H9 (cell line): ENCODE data around the gene NARS2. TPM values are rescaled to one million over a fixed set of nuclear protein-coding genes. Genes with fewer than 3 reads are reported as not detected.

ENCODE experiments used
- DNase-seq: peaks from one replicate; pipeline ENCODE4 v3.0.0-alpha.2; 2017
- H2AFZ ChIP-seq: one replicate; pipeline ENCODE4 v1.6.1; 2013; ENCODE audit warnings: mild to moderate bottlenecking, low read length, control low read depth, moderate library complexity
- H2AK5ac ChIP-seq: 2 replicates; pipeline ENCODE4 v1.6.1; 2013; ENCODE audit warnings: low read length, control low read depth, mixed read lengths; ENCODE audit not compliant: insufficient read length
- H2BK120ac ChIP-seq: one replicate; pipeline ENCODE4 v1.6.1; 2013; ENCODE audit warnings: low read depth, mild to moderate bottlenecking, low read length, control low read depth, inconsistent platforms; ENCODE audit not compliant: poor library complexity, severe bottlenecking
- H2BK12ac ChIP-seq: 2 replicates; pipeline ENCODE4 v1.6.1; 2013; ENCODE audit warnings: low read length, control low read depth, mixed read lengths, low read depth; ENCODE audit not compliant: insufficient read length
- H2BK15ac ChIP-seq: 2 replicates; pipeline ENCODE4 v1.6.1; 2013; ENCODE audit warnings: low read depth, low read length, control low read depth
- H2BK20ac ChIP-seq: one replicate; pipeline ENCODE4 v1.6.1; 2013; ENCODE audit warnings: low read depth, mild to moderate bottlenecking, low read length, control low read depth, inconsistent platforms; ENCODE audit not compliant: poor library complexity, severe bottlenecking
- H2BK5ac ChIP-seq: 2 replicates; pipeline ENCODE4 v1.6.1; 2013; ENCODE audit warnings: low read length, control low read depth, mixed read lengths; ENCODE audit not compliant: insufficient read length
- H3K14ac ChIP-seq: 2 replicates; pipeline ENCODE4 v1.6.1; 2013; ENCODE audit warnings: low read length, control low read depth; ENCODE audit not compliant: insufficient read depth
- H3K18ac ChIP-seq: 2 replicates; pipeline ENCODE4 v1.6.1; 2013; ENCODE audit warnings: low read depth, mild to moderate bottlenecking, mixed read lengths, low read length, control low read depth; ENCODE audit not compliant: insufficient read length
- H3K23ac ChIP-seq: 2 replicates; pipeline ENCODE4 v1.6.1; 2013; ENCODE audit warnings: low read length, control low read depth, mixed read lengths, low read depth; ENCODE audit not compliant: insufficient read length
- H3K23me2 ChIP-seq: 2 replicates; pipeline ENCODE4 v1.6.1; 2013; ENCODE audit warnings: low read depth, mild to moderate bottlenecking, mixed read lengths, low read length, control low read depth; ENCODE audit not compliant: insufficient read length, poor library complexity, severe bottlenecking
- H3K27ac ChIP-seq: 2 replicates; pipeline ENCODE4 v1.5.1; 2013; ENCODE audit warnings: low read length, control low read depth, mixed read lengths, low read depth; ENCODE audit not compliant: insufficient read length
- H3K27me3 ChIP-seq: 2 replicates; pipeline ENCODE4 v1.6.1; 2013; ENCODE audit warnings: low read length, control low read depth, inconsistent platforms; ENCODE audit not compliant: insufficient read depth
- H3K4ac ChIP-seq: 2 replicates; pipeline ENCODE4 v1.6.1; 2013; ENCODE audit warnings: low read depth, mild to moderate bottlenecking, control low read depth, inconsistent platforms, low read length, moderate library complexity
- H3K4me1 ChIP-seq: 2 replicates; pipeline ENCODE4 v1.6.1; 2013; ENCODE audit warnings: low read length, control low read depth, inconsistent platforms; ENCODE audit not compliant: insufficient read depth
- H3K4me2 ChIP-seq: 2 replicates; pipeline ENCODE4 v1.6.1; 2013; ENCODE audit warnings: low read length, control low read depth, mixed read lengths; ENCODE audit not compliant: insufficient read length, insufficient read depth
- H3K56ac ChIP-seq: 2 replicates; pipeline ENCODE4 v1.6.1; 2013; ENCODE audit warnings: low read depth, mild to moderate bottlenecking, mixed read lengths, low read length, control low read depth; ENCODE audit not compliant: insufficient read length
- H3K79me1 ChIP-seq: 2 replicates; pipeline ENCODE4 v1.6.1; 2013; ENCODE audit warnings: low read depth, mild to moderate bottlenecking, moderate library complexity, low read length, control low read depth, inconsistent platforms; ENCODE audit not compliant: insufficient read depth, poor library complexity, severe bottlenecking
- H3K79me2 ChIP-seq: 2 replicates; pipeline ENCODE4 v1.6.1; 2013; ENCODE audit warnings: low read length, control low read depth, inconsistent platforms; ENCODE audit not compliant: insufficient read depth
- H3K9ac ChIP-seq: 2 replicates; pipeline ENCODE4 v1.6.1; 2013; ENCODE audit warnings: low read length, control low read depth, mixed read lengths; ENCODE audit not compliant: insufficient read length; ENCODE audit errors: extremely low read depth
- H3K9me3 ChIP-seq: one replicate; pipeline ENCODE4 v1.6.1; 2013; ENCODE audit warnings: low read depth, low read length, inconsistent platforms; ENCODE audit not compliant: control insufficient read depth
- H3T11ph ChIP-seq: one replicate; pipeline ENCODE4 v1.6.1; 2013; ENCODE audit warnings: mild to moderate bottlenecking, low read length, control low read depth, inconsistent platforms
- H4K20me1 ChIP-seq: one replicate; pipeline ENCODE4 v1.6.1; 2013; ENCODE audit not compliant: control insufficient read depth, insufficient read length, insufficient read depth
- H4K5ac ChIP-seq: 2 replicates; pipeline ENCODE4 v1.6.1; 2013; ENCODE audit warnings: low read depth, mild to moderate bottlenecking, mixed read lengths, low read length, control low read depth; ENCODE audit not compliant: insufficient read length
- H4K8ac ChIP-seq: replicated peaks from 2 replicates; pipeline ENCODE4 v1.6.1; 2013; ENCODE audit warnings: low read length, control low read depth, mixed read lengths, low read depth; ENCODE audit not compliant: insufficient read length
- H4K91ac ChIP-seq: 2 replicates; pipeline ENCODE4 v1.6.1; 2013; ENCODE audit warnings: low read depth, mild to moderate bottlenecking, moderate library complexity, mixed read lengths, low read length, control low read depth; ENCODE audit not compliant: insufficient read length
- H3K27ac Mint-ChIP-seq, 3 experiments: 2 replicates in 2 of 3; 3 replicates in 1 of 3; pipeline ENCODE4 v1.8.0; 2020 to 2021; ENCODE audit warnings: mixed read lengths in 3 of 3, mild to moderate bottlenecking in 1 of 3, moderate library complexity in 1 of 3
- H3K27me3 Mint-ChIP-seq: 2 replicates; pipeline ENCODE4 v1.8.0; 2021; ENCODE audit warnings: low read depth, mild to moderate bottlenecking, moderate library complexity, mixed read lengths
- H3K36me3 Mint-ChIP-seq, 3 experiments: 2 replicates in 2 of 3; 3 replicates in 1 of 3; pipeline ENCODE4 v1.8.0; 2020 to 2021; ENCODE audit warnings: low read depth in 3 of 3, mixed read lengths in 3 of 3; ENCODE audit not compliant: insufficient read depth in 1 of 3
- H3K4me1 Mint-ChIP-seq, 2 experiments: 2 replicates each; pipeline ENCODE4 v1.8.0; 2020; ENCODE audit warnings: mixed read lengths in 2 of 2
- H3K4me3 Mint-ChIP-seq, 2 experiments: 2 replicates in 1 of 2; 3 replicates in 1 of 2; pipeline ENCODE4 v1.8.0; 2020 to 2021; ENCODE audit warnings: mild to moderate bottlenecking in 2 of 2, mixed read lengths in 2 of 2, moderate library complexity in 1 of 2
- H3K9me3 Mint-ChIP-seq, 2 experiments: 2 replicates in 1 of 2; 3 replicates in 1 of 2; pipeline ENCODE4 v1.8.0; 2020; ENCODE audit warnings: mild to moderate bottlenecking in 2 of 2, mixed read lengths in 2 of 2, moderate library complexity in 1 of 2
- WGBS: extraction: QIAGEN DNeasy Blood & Tissue Kit; methylation state at CpG from one replicate; pipeline ENCODE4 v1.1.7; 2013; ENCODE audit warnings: missing lambda C conversion rate, low lambda C conversion rate, mixed read lengths; ENCODE audit not compliant: insufficient read length; ENCODE audit errors: extremely low coverage; 5-methylcytosine and 5-hydroxymethylcytosine counted together
- total RNA-seq: library from RNA; stranded (reverse); gene quantifications from 2 replicates; pipeline ENCODE4 v1.2.1, GENCODE V29; 2021
- TF ChIP-seq, protein P1 (sequence below): fragments of 200-600 bp; sonication (generic); conservative IDR thresholded peaks from 3 replicates; pipeline ENCODE4 v1.8.0; 2021; ENCODE audit warnings: antibody characterized with exemption, mild to moderate bottlenecking

Gene NARS2
- total RNA-seq, 1 experiment from 2014 or later: 29.7 TPM

DNA sequence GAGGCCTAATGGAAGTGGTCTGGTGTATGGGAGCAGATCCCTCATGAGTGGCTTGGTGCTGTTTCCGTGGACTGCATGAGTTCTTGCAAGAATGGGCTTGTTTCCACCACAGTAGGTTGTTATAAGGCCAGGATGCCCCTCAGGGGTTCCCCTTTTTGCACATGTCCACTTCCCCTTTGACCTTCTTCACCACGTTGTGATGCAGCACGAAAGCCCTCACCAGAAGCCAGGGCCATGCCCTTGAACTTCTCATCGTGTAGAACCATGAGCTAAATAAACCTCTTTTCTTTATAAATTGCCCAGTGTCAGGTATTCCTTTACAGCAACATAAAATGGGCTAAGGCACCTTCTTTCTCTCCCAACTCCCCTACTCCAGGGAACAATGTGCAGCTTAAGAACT is 2.8 kb upstream of the NARS2 start:
- no peak overlapping the region for H3K4me3 Mint-ChIP-seq
- Histone ChIP-seq H3T11ph (no peak overlapping the region), H3K4me1 (peaks cover 2% of the 10 kb centered on the region)

More for the DNA sequence above, 2.8 kb upstream of the NARS2 start:
- H2BK120ac ChIP-seq: no peak overlapping the region
- peaks cover 0 to 5% (median 3%) of the 10 kb centered on the region in 3 experiments; a peak in 4 of 7 replicates for H3K36me3 Mint-ChIP-seq
- no peak overlapping the region for H3K9ac ChIP-seq
- H3K23me2 ChIP-seq: peaks cover 5% of the 10 kb centered on the region
- WGBS: no CpG with 5 or more reads among the region's 4 CpGs
- no peak overlapping the region for H3K4ac ChIP-seq
- no peak for DNase-seq
- H3K27ac ChIP-seq: no peak overlapping the region
- H3K23ac ChIP-seq: no peak overlapping the region
- H3K14ac ChIP-seq: no peak overlapping the region
- no peaks in the 10 kb centered on the region for H4K20me1 ChIP-seq
- H2BK5ac ChIP-seq: no peak overlapping the region
- TF ChIP-seq, protein P1, sequence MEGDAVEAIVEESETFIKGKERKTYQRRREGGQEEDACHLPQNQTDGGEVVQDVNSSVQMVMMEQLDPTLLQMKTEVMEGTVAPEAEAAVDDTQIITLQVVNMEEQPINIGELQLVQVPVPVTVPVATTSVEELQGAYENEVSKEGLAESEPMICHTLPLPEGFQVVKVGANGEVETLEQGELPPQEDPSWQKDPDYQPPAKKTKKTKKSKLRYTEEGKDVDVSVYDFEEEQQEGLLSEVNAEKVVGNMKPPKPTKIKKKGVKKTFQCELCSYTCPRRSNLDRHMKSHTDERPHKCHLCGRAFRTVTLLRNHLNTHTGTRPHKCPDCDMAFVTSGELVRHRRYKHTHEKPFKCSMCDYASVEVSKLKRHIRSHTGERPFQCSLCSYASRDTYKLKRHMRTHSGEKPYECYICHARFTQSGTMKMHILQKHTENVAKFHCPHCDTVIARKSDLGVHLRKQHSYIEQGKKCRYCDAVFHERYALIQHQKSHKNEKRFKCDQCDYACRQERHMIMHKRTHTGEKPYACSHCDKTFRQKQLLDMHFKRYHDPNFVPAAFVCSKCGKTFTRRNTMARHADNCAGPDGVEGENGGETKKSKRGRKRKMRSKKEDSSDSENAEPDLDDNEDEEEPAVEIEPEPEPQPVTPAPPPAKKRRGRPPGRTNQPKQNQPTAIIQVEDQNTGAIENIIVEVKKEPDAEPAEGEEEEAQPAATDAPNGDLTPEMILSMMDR: no peak
- H3K4me1 Mint-ChIP-seq: peaks cover 13 to 34% of the 10 kb centered on the region in 2 experiments
- no peak overlapping the region for H2AFZ ChIP-seq
- no peak overlapping the region for H2AK5ac ChIP-seq
- no peak overlapping the region for H2BK20ac ChIP-seq
- H3K18ac ChIP-seq: no peak overlapping the region
- H2BK15ac ChIP-seq: no peak overlapping the region
- no peak overlapping the region for H3K4me2 ChIP-seq
- no peak overlapping the region for H4K91ac ChIP-seq
- peaks cover 0 to 10% of the 10 kb centered on the region in 2 experiments; a peak in 3 of 5 replicates for H3K9me3 Mint-ChIP-seq
- H4K8ac ChIP-seq: no peak overlapping the region
- no peak overlapping the region for H3K27ac Mint-ChIP-seq
- no peaks in the 10 kb centered on the region for H3K79me1 ChIP-seq
- no peak overlapping the region for H3K56ac ChIP-seq
- H3K27me3 Mint-ChIP-seq: no peaks in the 10 kb centered on the region; the same call in 1 of the 2 replicates
- no peak overlapping the region for H2BK12ac ChIP-seq
- no peaks in the 10 kb centered on the region for H3K27me3 ChIP-seq
- no peaks in the 10 kb centered on the region for H3K9me3 ChIP-seq
- peaks cover 6% of the 10 kb centered on the region for H3K79me2 ChIP-seq
- no peak overlapping the region for H4K5ac ChIP-seq
